Skin epidermis (tissue), 12 donors: ENCODE data around the gene SHD.
"Not testable (repeated sequence)": the region's sequence is repeated elsewhere in the genome, so short reads cannot be mapped to it uniquely, and the experiment has no call there.

Source experiments
- H3K27ac ChIP-seq, 21 experiments: fragments of 200-600 bp; sonication (generic) in 11 of 21; one replicate each; pipeline ENCODE4 v1.5.0; 2020; ENCODE audit warnings: mild to moderate bottlenecking in 3 of 21, inconsistent platforms in 2 of 21, moderate library complexity in 2 of 21
- H3K4me3 ChIP-seq, 7 experiments: fragments of 200-600 bp; sonication (generic) in 2 of 7; one replicate each; pipeline ENCODE4 v1.5.0; 2020; ENCODE audit warnings: inconsistent platforms in 2 of 7, mild to moderate bottlenecking in 2 of 7, moderate library complexity in 1 of 7

SHD gene

GRCh38 chr19:4266253-4267000 is 12.6 kb upstream of the SHD start:
- no peak overlapping the region for H3K27ac ChIP-seq
- H3K4me3 ChIP-seq: no peak overlapping the region

GRCh38 chr19:4267101-4267900 is 11.8 kb upstream of the SHD start:
- H3K27ac ChIP-seq: no peak overlapping the region
- H3K4me3 ChIP-seq: no peak overlapping the region

GRCh38 chr19:4267901-4268815 is 10.9 kb upstream of the SHD start:
- Histone ChIP-seq H3K4me3 (no peak overlapping the region), H3K27ac (no peak overlapping the region)

- Histone ChIP-seq H3K27ac (no peak overlapping the region), H3K4me3 (no peak overlapping the region)
Measured at GRCh38 chr19:4268816-4269430, 10.1 kb upstream of the SHD start.

GRCh38 chr19:4272894-4273293 is 6.2 kb upstream of the SHD start:
- no peak overlapping the region for H3K27ac ChIP-seq
- no peak overlapping the region for H3K4me3 ChIP-seq

GRCh38 chr19:4274321-4274686 is 4.8 kb upstream of the SHD start:
- not testable (repeated sequence) for H3K27ac ChIP-seq, H3K4me3 ChIP-seq

- Histone ChIP-seq H3K27ac (no peak overlapping the region), H3K4me3 (no peak overlapping the region)
Measured at GRCh38 chr19:4277191-4277696, 1.8 kb upstream of the SHD start.

GRCh38 chr19:4278010-4278409 is 1.1 kb upstream of the SHD start:
- no peak overlapping the region for H3K4me3 ChIP-seq
- H3K27ac ChIP-seq: no peak overlapping the region

- peak overlapping the region in 2 of 7 experiments; percentile 12 to 18 for H3K4me3 ChIP-seq
Measured at GRCh38 chr19:4279267-4279529, 132 bp downstream of the SHD start.

GRCh38 chr19:4279530-4280422 is 710 bp downstream of the SHD start:
- Histone ChIP-seq H3K27ac (no peak overlapping the region), H3K4me3 (peak overlapping the region in 2 of 7 experiments; percentile 12 to 18)

More at GRCh38 chr19:4279267-4279529, 132 bp downstream of the SHD start:
- no peak overlapping the region for H3K27ac ChIP-seq

- H3K4me3 ChIP-seq: no peak overlapping the region
- no peak overlapping the region for H3K27ac ChIP-seq
Measured at GRCh38 chr19:4284176-4284958, 5.3 kb downstream of the SHD start.

- no peak overlapping the region for H3K27ac ChIP-seq
- no peak overlapping the region for H3K4me3 ChIP-seq
Measured at GRCh38 chr19:4284974-4285373, 5.9 kb downstream of the SHD start.

- H3K27ac ChIP-seq, H3K4me3 ChIP-seq: not testable (repeated sequence)
Measured at GRCh38 chr19:4286141-4286540, 7.1 kb downstream of the SHD start.

GRCh38 chr19:4288091-4288777 is 9.2 kb downstream of the SHD start:
- H3K27ac ChIP-seq: no peak overlapping the region
- no peak overlapping the region for H3K4me3 ChIP-seq

- Histone ChIP-seq H3K27ac (no peak overlapping the region), H3K4me3 (no peak overlapping the region)
Measured at GRCh38 chr19:4291184-4291732, 12.2 kb downstream of the SHD start.

- Histone ChIP-seq H3K4me3 (no peak overlapping the region), H3K27ac (no peak overlapping the region)
Measured at GRCh38 chr19:4292515-4292914, 13.4 kb downstream of the SHD start.

GRCh38 chr19:4294389-4294788 is 15.3 kb downstream of the SHD start:
- Histone ChIP-seq H3K27ac (no peak overlapping the region), H3K4me3 (no peak overlapping the region)
